ENCODE measurements around the gene EPG5. TPM values are rescaled to one million over a fixed set of nuclear protein-coding genes. Genes with fewer than 3 reads are reported as not detected.

The EPG5 gene, protein sequence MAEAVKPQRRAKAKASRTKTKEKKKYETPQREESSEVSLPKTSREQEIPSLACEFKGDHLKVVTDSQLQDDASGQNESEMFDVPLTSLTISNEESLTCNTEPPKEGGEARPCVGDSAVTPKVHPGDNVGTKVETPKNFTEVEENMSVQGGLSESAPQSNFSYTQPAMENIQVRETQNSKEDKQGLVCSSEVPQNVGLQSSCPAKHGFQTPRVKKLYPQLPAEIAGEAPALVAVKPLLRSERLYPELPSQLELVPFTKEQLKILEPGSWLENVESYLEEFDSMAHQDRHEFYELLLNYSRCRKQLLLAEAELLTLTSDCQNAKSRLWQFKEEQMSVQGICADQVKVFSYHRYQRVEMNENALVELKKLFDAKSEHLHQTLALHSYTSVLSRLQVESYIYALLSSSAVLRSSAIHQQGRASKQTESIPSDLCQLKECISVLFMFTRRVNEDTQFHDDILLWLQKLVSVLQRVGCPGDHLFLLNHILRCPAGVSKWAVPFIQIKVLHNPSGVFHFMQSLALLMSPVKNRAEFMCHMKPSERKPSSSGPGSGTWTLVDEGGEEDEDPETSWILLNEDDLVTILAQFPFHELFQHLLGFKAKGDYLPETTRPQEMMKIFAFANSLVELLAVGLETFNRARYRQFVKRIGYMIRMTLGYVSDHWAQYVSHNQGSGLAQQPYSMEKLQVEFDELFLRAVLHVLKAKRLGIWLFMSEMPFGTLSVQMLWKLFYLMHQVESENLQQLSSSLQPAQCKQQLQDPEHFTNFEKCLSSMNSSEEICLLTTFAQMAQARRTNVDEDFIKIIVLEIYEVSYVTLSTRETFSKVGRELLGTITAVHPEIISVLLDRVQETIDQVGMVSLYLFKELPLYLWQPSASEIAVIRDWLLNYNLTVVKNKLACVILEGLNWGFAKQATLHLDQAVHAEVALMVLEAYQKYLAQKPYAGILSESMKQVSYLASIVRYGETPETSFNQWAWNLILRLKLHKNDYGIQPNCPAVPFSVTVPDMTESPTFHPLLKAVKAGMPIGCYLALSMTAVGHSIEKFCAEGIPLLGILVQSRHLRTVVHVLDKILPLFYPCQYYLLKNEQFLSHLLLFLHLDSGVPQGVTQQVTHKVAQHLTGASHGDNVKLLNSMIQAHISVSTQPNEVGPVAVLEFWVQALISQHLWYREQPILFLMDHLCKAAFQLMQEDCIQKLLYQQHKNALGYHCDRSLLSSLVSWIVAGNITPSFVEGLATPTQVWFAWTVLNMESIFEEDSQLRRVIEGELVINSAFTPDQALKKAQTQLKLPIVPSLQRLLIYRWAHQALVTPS (N-terminal part only)
- 4.1 TPM for polyA plus RNA-seq (2013, experiment 1 of 2)
- polyA plus RNA-seq (2013, experiment 2 of 2) = 4.6 TPM

- H2AK5ac ChIP-seq (ENCODE audit: low read depth, low read length) = no peak within 1 kb of the TSS
- H3K9me3 ChIP-seq (replicated peaks in 1 of 2; ENCODE audit: control insufficient read depth in 2 of 2, insufficient read depth in 1 of 2, low read depth in 1 of 2, low read length in 2 of 2) = no peaks in the 10 kb centered on the region
- H3K27me3 ChIP-seq (ENCODE audit: control insufficient read depth in 3 of 3, insufficient read depth in 3 of 3, low read depth in 1 of 3, low read length in 3 of 3) = peaks cover 0 to 6% (median 0%) of the 10 kb centered on the region in 3 experiments
- no peak within 1 kb of the TSS for H2BK5ac ChIP-seq (ENCODE audit: low read length)
- H2BK15ac ChIP-seq (ENCODE audit: low read length) = no peak within 1 kb of the TSS
- H4K91ac ChIP-seq (ENCODE audit: low read depth, low read length, poor library complexity) = no peak within 1 kb of the TSS
- H3K9ac ChIP-seq (ENCODE audit: low read depth, low read length, poor library complexity) = peak within 1 kb of the TSS; percentile 75
- H2AFZ ChIP-seq (ENCODE audit: low read length) = peak within 1 kb of the TSS; percentile 97
- H3K18ac ChIP-seq (ENCODE audit: low read length) = peak within 1 kb of the TSS; percentile 77
- H2BK120ac ChIP-seq (ENCODE audit: low read depth, low read length) = no peak within 1 kb of the TSS
- H2BK12ac ChIP-seq (ENCODE audit: low read length) = no peak within 1 kb of the TSS
- peaks cover 0 to 5% of the 10 kb centered on the region in 2 donors for H3K36me3 ChIP-seq (replicated peaks in 1 of 2; ENCODE audit: control insufficient read depth in 2 of 2, insufficient read depth in 2 of 2, low read length in 2 of 2)
- no peak within 1 kb of the TSS for H3K14ac ChIP-seq (ENCODE audit: low read length)
- H3K4ac ChIP-seq (ENCODE audit: low read length) = no peak within 1 kb of the TSS
- peak within 1 kb of the TSS; percentile 89 for H3K4me2 ChIP-seq (ENCODE audit: insufficient read depth, low read length, poor library complexity, severe bottlenecking)
- H3K4me1 ChIP-seq (ENCODE audit: control insufficient read depth in 2 of 2, insufficient read depth in 1 of 2, low read depth in 1 of 2, low read length in 2 of 2) = no peaks in the 10 kb centered on the region
- peak within 1 kb of the TSS; percentile 94 to 95 for H3K4me3 ChIP-seq (ENCODE audit: low read length in 2 of 2)
- H3K27ac ChIP-seq (replicated peaks; ENCODE audit: low read length) = no peak within 1 kb of the TSS
- peaks cover 2% of the 10 kb centered on the region for H3K79me1 ChIP-seq (ENCODE audit: low read depth, low read length)
- H4K8ac ChIP-seq (ENCODE audit: low read depth, low read length) = no peak within 1 kb of the TSS
- peak; percentile 89 for DNase-seq (ENCODE audit: low spot score)
- WGBS, 2 donors (ENCODE audit: extremely low coverage in 2 of 2, insufficient read length in 2 of 2, insufficient replicate concordance in 1 of 2) = no CpG with 5 or more reads among the region's 50 CpGs
- H3K23ac ChIP-seq (ENCODE audit: low read depth, low read length, poor library complexity) = no peak within 1 kb of the TSS
Measured at GRCh38 chr18:45967007-45967706, at the start of gene EPG5. TSS of gene EPG5 (minus strand) at chr18:45967329. CDS start at chr18:45967239, 90 bp downstream.

DNA sequence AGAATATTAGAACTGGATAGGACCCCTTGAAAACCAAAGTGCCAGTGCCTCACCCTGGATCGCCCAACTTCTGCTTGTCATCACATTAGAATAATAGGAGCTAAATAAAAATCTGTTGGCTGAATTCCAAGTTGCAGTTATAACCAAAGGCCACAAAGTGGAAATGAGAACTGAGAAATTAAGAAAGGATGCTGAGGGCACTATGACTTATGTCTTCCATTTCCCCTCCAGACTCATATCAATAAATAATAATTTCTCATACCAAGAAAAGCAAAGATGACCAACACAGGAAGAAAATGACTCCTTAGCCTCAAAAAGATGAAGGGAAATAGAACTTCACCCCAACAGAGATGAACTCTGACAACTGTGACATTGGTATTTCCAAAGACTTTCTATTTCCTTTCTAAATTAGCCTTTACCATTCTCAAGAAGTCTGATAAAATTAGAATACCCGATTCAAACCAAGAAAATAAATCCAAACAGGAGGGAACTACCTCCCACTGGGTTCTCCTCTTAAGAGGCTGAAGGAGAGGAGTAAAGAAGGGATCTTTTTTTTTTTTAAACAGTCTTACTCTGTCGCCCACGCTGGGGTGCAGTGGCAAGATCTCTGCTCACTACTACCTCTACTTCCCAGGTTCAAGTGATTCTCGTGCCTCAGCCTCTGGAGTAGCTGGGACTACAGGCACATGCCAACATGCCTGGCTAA, 46.5 kb upstream of the EPG5 start:
- no peak overlapping the region for H3K4ac ChIP-seq (ENCODE audit: low read length)
- no peak overlapping the region for H3K4me3 ChIP-seq (ENCODE audit: low read length in 2 of 2)
- H2BK5ac ChIP-seq (ENCODE audit: low read length) = no peak overlapping the region
- no peak overlapping the region for H4K91ac ChIP-seq (ENCODE audit: low read depth, low read length, poor library complexity)
- no peak overlapping the region for H2BK120ac ChIP-seq (ENCODE audit: low read depth, low read length)
- H3K79me1 ChIP-seq (ENCODE audit: low read depth, low read length) = no peaks in the 10 kb centered on the region
- no peaks in the 10 kb centered on the region for H3K9me3 ChIP-seq (replicated peaks in 1 of 2; ENCODE audit: control insufficient read depth in 2 of 2, insufficient read depth in 1 of 2, low read depth in 1 of 2, low read length in 2 of 2)
- no peak overlapping the region for H2AK5ac ChIP-seq (ENCODE audit: low read depth, low read length)
- H3K4me1 ChIP-seq (ENCODE audit: control insufficient read depth in 2 of 2, insufficient read depth in 1 of 2, low read depth in 1 of 2, low read length in 2 of 2) = no peaks in the 10 kb centered on the region
- H3K9ac ChIP-seq (ENCODE audit: low read depth, low read length, poor library complexity) = no peak overlapping the region
- H3K36me3 ChIP-seq (replicated peaks in 1 of 2; ENCODE audit: control insufficient read depth in 2 of 2, insufficient read depth in 2 of 2, low read length in 2 of 2) = peaks cover 0 to 6% of the 10 kb centered on the region in 2 donors
- H3K23ac ChIP-seq (ENCODE audit: low read depth, low read length, poor library complexity) = no peak overlapping the region
- no peak overlapping the region for H2BK15ac ChIP-seq (ENCODE audit: low read length)
- no peak overlapping the region for H3K18ac ChIP-seq (ENCODE audit: low read length)
- H3K14ac ChIP-seq (ENCODE audit: low read length) = no peak overlapping the region
- H2BK12ac ChIP-seq (ENCODE audit: low read length) = no peak overlapping the region
- no peaks in the 10 kb centered on the region for H3K27me3 ChIP-seq (ENCODE audit: control insufficient read depth in 3 of 3, insufficient read depth in 3 of 3, low read depth in 1 of 3, low read length in 3 of 3)
- H2AFZ ChIP-seq (ENCODE audit: low read length) = no peak overlapping the region
- H4K8ac ChIP-seq (ENCODE audit: low read depth, low read length) = no peak overlapping the region
- DNase-seq (ENCODE audit: low spot score) = no peak
- no peak overlapping the region for H3K27ac ChIP-seq (replicated peaks; ENCODE audit: low read length)
- no CpG with 5 or more reads among the region's 5 CpGs for WGBS, 2 donors (ENCODE audit: extremely low coverage in 2 of 2, insufficient read length in 2 of 2, insufficient replicate concordance in 1 of 2)
- H3K4me2 ChIP-seq (ENCODE audit: insufficient read depth, low read length, poor library complexity, severe bottlenecking) = no peak overlapping the region

GRCh38 chr18:46010676-46011075, 43.5 kb upstream of the EPG5 start:
- H3K9me3 ChIP-seq (replicated peaks in 1 of 2; ENCODE audit: control insufficient read depth in 2 of 2, insufficient read depth in 1 of 2, low read depth in 1 of 2, low read length in 2 of 2) = no peaks in the 10 kb centered on the region
- no peak overlapping the region for H2BK120ac ChIP-seq (ENCODE audit: low read depth, low read length)
- no peak overlapping the region for H3K4me2 ChIP-seq (ENCODE audit: insufficient read depth, low read length, poor library complexity, severe bottlenecking)
- H3K36me3 ChIP-seq (replicated peaks in 1 of 2; ENCODE audit: control insufficient read depth in 2 of 2, insufficient read depth in 2 of 2, low read length in 2 of 2) = peaks cover 0 to 6% of the 10 kb centered on the region in 2 donors
- H3K79me1 ChIP-seq (ENCODE audit: low read depth, low read length) = no peaks in the 10 kb centered on the region
- H2BK15ac ChIP-seq (ENCODE audit: low read length) = no peak overlapping the region
- H3K4me1 ChIP-seq (ENCODE audit: control insufficient read depth in 2 of 2, insufficient read depth in 1 of 2, low read depth in 1 of 2, low read length in 2 of 2) = no peaks in the 10 kb centered on the region
- DNase-seq (ENCODE audit: low spot score) = no peak
- H2AFZ ChIP-seq (ENCODE audit: low read length) = no peak overlapping the region
- H2BK5ac ChIP-seq (ENCODE audit: low read length) = no peak overlapping the region
- no peak overlapping the region for H3K4me3 ChIP-seq (ENCODE audit: low read length in 2 of 2)
- H3K9ac ChIP-seq (ENCODE audit: low read depth, low read length, poor library complexity) = no peak overlapping the region
- no peak overlapping the region for H3K18ac ChIP-seq (ENCODE audit: low read length)
- H3K27me3 ChIP-seq (ENCODE audit: control insufficient read depth in 3 of 3, insufficient read depth in 3 of 3, low read depth in 1 of 3, low read length in 3 of 3) = no peaks in the 10 kb centered on the region
- H2AK5ac ChIP-seq (ENCODE audit: low read depth, low read length) = no peak overlapping the region
- H3K27ac ChIP-seq (replicated peaks; ENCODE audit: low read length) = no peak overlapping the region
- no peak overlapping the region for H4K91ac ChIP-seq (ENCODE audit: low read depth, low read length, poor library complexity)
- no peak overlapping the region for H4K8ac ChIP-seq (ENCODE audit: low read depth, low read length)
- no peak overlapping the region for H3K4ac ChIP-seq (ENCODE audit: low read length)
- WGBS, 2 donors (ENCODE audit: extremely low coverage in 2 of 2, insufficient read length in 2 of 2, insufficient replicate concordance in 1 of 2) = no CpG with 5 or more reads among the region's 4 CpGs
- H3K14ac ChIP-seq (ENCODE audit: low read length) = no peak overlapping the region
- no peak overlapping the region for H3K23ac ChIP-seq (ENCODE audit: low read depth, low read length, poor library complexity)
- no peak overlapping the region for H2BK12ac ChIP-seq (ENCODE audit: low read length)
